Measurements from ENCODE around the gene TRIM22.

- no peak for TF ChIP-seq CTCF (optimal IDR thresholded peaks at IDR 0.05 in 1 of 3, IDR thresholded peaks at IDR 0.05 in 1 of 3, conservative IDR thresholded peaks at IDR 0.05 in 1 of 3; ENCODE audit: extremely low read depth in 1 of 3, insufficient read depth in 2 of 3, low read length in 3 of 3)
- TF ChIP-seq EZH2 (IDR thresholded peaks at IDR 0.05; ENCODE audit: low read length) = no peak
Measured at GRCh38 chr11:5737670-5738392, 48.2 kb downstream of the TRIM22 start.

Data from keratinocyte (primary cell).